K562 (cell line): ENCODE results near the gene ANO9. TPM values are rescaled to one million over a fixed set of nuclear protein-coding genes. Genes with fewer than 3 reads are reported as not detected.
A peak's percentile ranks its signal among the peaks of the same experiment; 100 is the strongest.

Source experiments
- ATF7 ChIP-seq: fragments of 450-650 bp; IDR thresholded peaks from 2 replicates; pipeline ENCODE4 v1.7.1; 2014; ENCODE audit warnings: mild to moderate bottlenecking, moderate library complexity
- ELF1 ChIP-seq: fragments of 200-800 bp; sonication (Bioruptor generic); IDR thresholded peaks from 2 replicates; pipeline ENCODE4 v1.6.1; 2016; ENCODE audit warnings: missing genetic modification characterization, missing compliant biosample characterization
- FOS ChIP-seq: IDR thresholded peaks from 3 replicates; pipeline ENCODE4 v1.6.1; 2011; ENCODE audit not compliant: insufficient read length; ENCODE audit errors: extremely low read depth
- FOXK2 ChIP-seq, 2 experiments: fragments of 450-650 bp; IDR thresholded peaks in 1 of 2; conservative IDR thresholded peaks in 1 of 2; 2 replicates each; pipeline ENCODE4 v1.6.1; 2016; ENCODE audit warnings: low read depth in 2 of 2, mild to moderate bottlenecking in 1 of 2
- GABPA ChIP-seq: fragments of 200-800 bp; sonication (Bioruptor generic); conservative IDR thresholded peaks from 2 replicates; pipeline ENCODE4 v1.6.1; 2016; ENCODE audit warnings: low read depth, missing genetic modification characterization, missing compliant biosample characterization
- GTF2E2 ChIP-seq: fragments of 200-800 bp; sonication (Bioruptor generic); IDR thresholded peaks from 2 replicates; pipeline ENCODE4 v1.6.1; 2016; ENCODE audit warnings: missing genetic modification characterization, missing compliant biosample characterization
- JUNB ChIP-seq: fragments of 450-650 bp; formaldehyde crosslinking; conservative IDR thresholded peaks from 2 replicates; pipeline ENCODE4 v1.4.0; 2020; ENCODE audit warnings: mild to moderate bottlenecking
- KAT7 ChIP-seq: sonication (generic); formaldehyde crosslinking; IDR thresholded peaks from 2 replicates; pipeline ENCODE4 v1.8.0; 2022; ENCODE audit warnings: missing genetic modification reagents, mild to moderate bottlenecking, borderline replicate concordance
- KAT8 ChIP-seq: fragments of 450-650 bp; IDR thresholded peaks from 2 replicates; pipeline ENCODE4 v1.6.1; 2016; ENCODE audit warnings: low read depth, mild to moderate bottlenecking
- KLF10 ChIP-seq: fragments of 250-450 bp; sonication (Bioruptor Pico); IDR thresholded peaks from 2 replicates; pipeline ENCODE4 v1.6.1; 2021; ENCODE audit warnings: matching md5 sums
- MTA2 ChIP-seq: fragments of 450-650 bp; IDR thresholded peaks from 2 replicates; pipeline ENCODE4 v1.6.1; 2016; ENCODE audit warnings: low read depth
- MYBL2 ChIP-seq, 2 experiments: fragments of 450-650 bp in 1 of 2; sonication (generic) in 1 of 2; formaldehyde crosslinking in 1 of 2; IDR thresholded peaks; 2 replicates each; pipeline versions ENCODE4 v1.6.1 to v1.8.1; 2017 to 2022; ENCODE audit warnings: borderline replicate concordance in 1 of 2, inconsistent platforms in 1 of 2, low read depth in 1 of 2, mild to moderate bottlenecking in 1 of 2, missing genetic modification reagents in 1 of 2, moderate library complexity in 1 of 2
- NCOA6 ChIP-seq: fragments of 450-650 bp; IDR thresholded peaks from 2 replicates; pipeline ENCODE4 v1.6.1; 2017; ENCODE audit warnings: mild to moderate bottlenecking
- NFIX ChIP-seq: fragments of 250-450 bp; sonication (Bioruptor Pico); IDR thresholded peaks from 2 replicates; pipeline ENCODE4 v1.4.0; 2020; ENCODE audit warnings: low read depth, mild to moderate bottlenecking, moderate library complexity
- PHF20 ChIP-seq: fragments of 450-650 bp; IDR thresholded peaks from 2 replicates; pipeline ENCODE4 v1.6.1; 2018; ENCODE audit not compliant: partially characterized antibody
- PRPF4 ChIP-seq: fragments of 200-400 bp; formaldehyde crosslinking; IDR thresholded peaks from one replicate; pipeline ENCODE4 v1.6.1; 2017; ENCODE audit warnings: low read length, low read depth, mild to moderate bottlenecking; ENCODE audit not compliant: insufficient read depth, poor library complexity, severe bottlenecking
- RFX5 ChIP-seq: IDR thresholded peaks from 2 replicates; pipeline ENCODE4 v1.6.1; 2011; ENCODE audit warnings: low read depth, mild to moderate bottlenecking, improper control_type of control experiment, low read length
- RNF2 ChIP-seq: sonication (generic); IDR thresholded peaks from 2 replicates; pipeline ENCODE4 v1.6.1; 2016
- SLC30A9 ChIP-seq: fragments of 250-450 bp; sonication (Bioruptor Pico); IDR thresholded peaks from 2 replicates; pipeline ENCODE4 v1.8.0; 2022; ENCODE audit warnings: mild to moderate bottlenecking, moderate library complexity
- SRSF7 ChIP-seq: fragments of 200-400 bp; formaldehyde crosslinking; optimal IDR thresholded peaks from 2 replicates; pipeline ENCODE3; 2017; ENCODE audit warnings: mild to moderate bottlenecking, low read depth, low read length
- STAG1 ChIP-seq: sonication (generic); formaldehyde crosslinking; IDR thresholded peaks from 2 replicates; pipeline ENCODE4 v1.5.0; 2020; ENCODE audit warnings: missing genetic modification reagents, borderline replicate concordance
- ZFPM2 ChIP-seq: fragments of 250-450 bp; sonication (Bioruptor Pico); IDR thresholded peaks from 2 replicates; pipeline ENCODE4 v1.5.1; 2022; ENCODE audit warnings: mild to moderate bottlenecking
- ZNF146 ChIP-seq: IDR thresholded peaks from one replicate; pipeline ENCODE4 v1.6.1; 2018; ENCODE audit warnings: missing compliant biosample characterization; ENCODE audit not compliant: unreplicated experiment
- ZNF232 ChIP-seq: sonication (generic); formaldehyde crosslinking; IDR thresholded peaks from 2 replicates; pipeline ENCODE4 v1.8.0; 2022; ENCODE audit warnings: mild to moderate bottlenecking, missing genetic modification reagents
- ZNF696 ChIP-seq: fragments of 250-450 bp; sonication (Bioruptor Pico); conservative IDR thresholded peaks from 2 replicates; pipeline ENCODE4 v1.4.0; 2020; ENCODE audit warnings: mild to moderate bottlenecking, moderate library complexity
- polyA plus RNA-seq, 8 experiments: library from polyadenylated mRNA; depleted of rRNA in 4 of 8; stranded (reverse) in 5 of 8; unstranded in 3 of 8; fragments of >200 nt; fragmentation: Nextera tagmentation in 2 of 8; fragmentation: Illumina TruSeq in 1 of 8; extraction: Ambion mirVana in 2 of 8; extraction: Trizol in 1 of 8; gene quantifications; 2 replicates each; pipeline versions ENCODE4 v1.2.1 to v1.2.3, GENCODE V29; 2011 to 2014; ENCODE audit warnings: inconsistent platforms in 1 of 8, missing spikeins in 1 of 8
- total RNA-seq, 7 experiments: library from RNA; depleted of rRNA in 6 of 7; stranded (reverse); fragments of >200 nt in 6 of 7; fragmentation: Illumina TruSeq in 2 of 7; extraction: Trizol in 2 of 7; gene quantifications; 2 replicates each; pipeline versions ENCODE4 v1.2.1 to v1.2.3, GENCODE V29; 2011 to 2021; ENCODE audit warnings: low replicate concordance in 1 of 7
- TF ChIP-seq, protein P1 (sequence below), 3 experiments: fragments of 200-800 bp in 1 of 3; sonication (Bioruptor generic) in 1 of 3; sonication (generic) in 1 of 3; formaldehyde crosslinking in 1 of 3; IDR thresholded peaks; 2 replicates each; pipeline versions ENCODE4 v1.6.1 to v1.8.0; 2016 to 2022; ENCODE audit warnings: mild to moderate bottlenecking in 2 of 3, missing compliant biosample characterization in 2 of 3, missing genetic modification characterization in 2 of 3, missing genetic modification reagents in 1 of 3
- TF ChIP-seq, protein P2 (sequence below): sonication (generic); formaldehyde crosslinking; IDR thresholded peaks from 2 replicates; pipeline ENCODE4 v1.9.0; 2022; ENCODE audit warnings: mild to moderate bottlenecking, missing genetic modification reagents
- TF ChIP-seq, protein P3 (sequence below): fragments of 450-650 bp; IDR thresholded peaks from 2 replicates; pipeline ENCODE4 v1.6.1; 2016; ENCODE audit warnings: antibody characterized with exemption

Gene ANO9
- total and polyA plus RNA-seq, 9 of the 15 experiments (the other 6 are each of a cell fraction or from before 2014, with no cell fraction given), result 0.20 to 14.5 (median 4.5) TPM

DNA sequence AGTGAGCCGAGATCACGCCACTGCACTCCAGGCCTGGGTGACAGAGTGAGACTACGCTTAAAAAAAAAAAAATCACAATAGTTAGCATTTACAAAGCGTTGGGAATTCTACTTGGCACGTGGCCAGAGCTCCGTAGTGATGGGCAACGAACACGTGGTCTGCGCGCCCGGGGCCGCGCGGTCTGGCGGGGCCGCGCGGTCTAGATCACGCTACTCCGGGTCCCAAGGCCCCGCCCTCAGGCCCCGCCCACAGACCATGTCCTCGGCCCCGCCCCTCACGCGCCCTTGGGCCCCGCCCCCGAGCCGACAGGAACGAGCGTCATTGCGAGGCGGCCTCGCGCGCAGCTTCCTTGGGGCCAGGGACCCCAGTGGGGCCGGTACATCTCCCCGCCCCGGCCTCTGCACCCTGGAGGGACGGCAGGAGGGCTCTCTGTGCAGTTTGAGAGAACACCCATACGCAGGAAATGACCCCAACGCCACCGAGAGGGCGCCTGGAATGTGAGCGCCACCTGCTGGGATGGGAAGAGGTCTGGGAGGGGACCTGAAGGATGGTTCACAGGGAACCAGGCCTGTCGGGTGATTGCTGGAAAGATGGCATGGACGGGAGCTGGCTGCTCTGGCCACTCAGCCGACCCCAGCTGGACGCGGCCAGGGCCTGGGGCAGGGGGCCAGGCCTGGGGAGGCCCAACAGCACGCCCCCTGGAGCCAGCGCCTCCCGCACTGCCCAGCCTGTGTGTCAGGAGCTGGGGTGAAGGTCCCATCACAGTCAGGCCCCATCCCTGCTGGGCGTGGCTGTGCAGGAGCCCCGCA is 6.3 kb upstream of the ANO9 start (continued):
- TF ChIP-seq, protein P1, sequence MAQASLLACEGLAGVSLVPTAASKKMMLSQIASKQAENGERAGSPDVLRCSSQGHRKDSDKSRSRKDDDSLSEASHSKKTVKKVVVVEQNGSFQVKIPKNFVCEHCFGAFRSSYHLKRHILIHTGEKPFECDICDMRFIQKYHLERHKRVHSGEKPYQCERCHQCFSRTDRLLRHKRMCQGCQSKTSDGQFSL (CRISPR knock-in tag; IDR thresholded peaks at IDR 0.05), result peak; percentile 26; the same call in 1 of the 2 replicates
- TF ChIP-seq, protein P1 (tag; IDR thresholded peaks at IDR 0.05), result no peak
- TF ChIP-seq KLF10 (no peak), KAT7 (CRISPR knock-in tag) (peak; percentile 92; the same call in 1 of the 2 replicates), PHF20 (peak; percentile 67), RNF2 (0 out of 2 replicates have a peak, but pooled peaks have one; percentile 54), NFIX (CRISPR knock-in tag) (peak; percentile 78), ATF7 (peak; percentile 76), PRPF4 (no peak), ZNF146 (CRISPR knock-in tag) (no peak), MYBL2 (IDR thresholded peaks at IDR 0.05; ENCODE audit: low read depth) (no peak), MYBL2 (CRISPR knock-in tag; IDR thresholded peaks at IDR 0.05; ENCODE audit: borderline replicate concordance) (no peak), ELF1 (tag) (no peak), ZNF696 (no peak), FOS (no peak), NCOA6 (no peak), STAG1 (CRISPR knock-in tag) (peak; percentile 59; the same call in 1 of the 2 replicates), MTA2 (no peak), SLC30A9 (no peak), FOXK2 (conservative IDR thresholded peaks at IDR 0.05 in 1 of 2, IDR thresholded peaks at IDR 0.05 in 1 of 2; ENCODE audit: low read depth in 2 of 2) (no peak; a peak in 1 of 4 replicates), GABPA (tag) (peak; percentile 72), RFX5 (no peak), KAT8 (no peak), SRSF7 (no peak), JUNB (CRISPR knock-in tag) (no peak), ZFPM2 (no peak), ZNF232 (no peak), GTF2E2 (tag) (no peak)
- TF ChIP-seq, protein P2, sequence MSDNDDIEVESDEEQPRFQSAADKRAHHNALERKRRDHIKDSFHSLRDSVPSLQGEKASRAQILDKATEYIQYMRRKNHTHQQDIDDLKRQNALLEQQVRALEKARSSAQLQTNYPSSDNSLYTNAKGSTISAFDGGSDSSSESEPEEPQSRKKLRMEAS (CRISPR knock-in tag), result peak; percentile 90
- TF ChIP-seq, protein P3, sequence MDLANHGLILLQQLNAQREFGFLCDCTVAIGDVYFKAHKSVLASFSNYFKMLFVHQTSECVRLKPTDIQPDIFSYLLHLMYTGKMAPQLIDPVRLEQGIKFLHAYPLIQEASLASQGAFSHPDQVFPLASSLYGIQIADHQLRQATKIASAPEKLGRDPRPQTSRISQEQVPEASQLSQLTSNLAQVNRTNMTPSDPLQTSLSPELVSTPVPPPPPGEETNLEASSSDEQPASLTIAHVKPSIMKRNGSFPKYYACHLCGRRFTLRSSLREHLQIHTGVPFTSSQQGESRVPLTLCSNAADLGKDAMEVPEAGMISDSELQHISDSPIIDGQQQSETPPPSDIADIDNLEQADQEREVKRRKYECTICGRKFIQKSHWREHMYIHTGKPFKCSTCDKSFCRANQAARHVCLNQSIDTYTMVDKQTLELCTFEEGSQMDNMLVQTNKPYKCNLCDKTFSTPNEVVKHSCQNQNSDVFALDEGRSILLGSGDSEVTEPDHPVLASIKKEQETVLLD, result no peak; the same call in 1 of the 2 replicates
